ENCODE results near the gene HK2.

DNA sequence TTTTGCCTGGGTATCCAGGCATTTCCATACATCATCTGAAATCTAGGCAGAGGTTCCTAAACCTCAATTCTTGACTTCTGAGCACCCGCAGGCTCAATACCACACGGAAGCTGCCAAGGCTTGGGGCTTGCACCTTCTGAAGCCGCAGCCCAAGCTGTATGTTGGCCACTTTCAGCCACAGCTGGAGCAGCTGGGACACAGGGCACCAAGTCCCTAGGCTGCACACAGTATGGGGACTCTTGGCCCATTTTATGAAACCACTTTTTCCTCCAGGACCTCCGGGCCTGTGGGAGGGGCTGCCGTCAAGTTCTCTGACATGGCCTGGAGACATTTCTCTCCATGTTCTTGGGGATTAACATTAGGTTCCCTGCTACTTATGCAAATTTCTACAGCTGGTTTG lies 72.5 kb downstream of the HK2 start:
- TF ChIP-seq KDM5A (IDR thresholded peaks at IDR 0.05) (no peak), CEBPB (IDR thresholded peaks at IDR 0.05) (no peak), RAD21 (conservative IDR thresholded peaks at IDR 0.05 in 1 of 2, IDR thresholded peaks at IDR 0.05 in 1 of 2) (no peak), MAFK (IDR thresholded peaks at IDR 0.05; ENCODE audit: partially characterized antibody) (no peak)
- TF ChIP-seq, protein P1, sequence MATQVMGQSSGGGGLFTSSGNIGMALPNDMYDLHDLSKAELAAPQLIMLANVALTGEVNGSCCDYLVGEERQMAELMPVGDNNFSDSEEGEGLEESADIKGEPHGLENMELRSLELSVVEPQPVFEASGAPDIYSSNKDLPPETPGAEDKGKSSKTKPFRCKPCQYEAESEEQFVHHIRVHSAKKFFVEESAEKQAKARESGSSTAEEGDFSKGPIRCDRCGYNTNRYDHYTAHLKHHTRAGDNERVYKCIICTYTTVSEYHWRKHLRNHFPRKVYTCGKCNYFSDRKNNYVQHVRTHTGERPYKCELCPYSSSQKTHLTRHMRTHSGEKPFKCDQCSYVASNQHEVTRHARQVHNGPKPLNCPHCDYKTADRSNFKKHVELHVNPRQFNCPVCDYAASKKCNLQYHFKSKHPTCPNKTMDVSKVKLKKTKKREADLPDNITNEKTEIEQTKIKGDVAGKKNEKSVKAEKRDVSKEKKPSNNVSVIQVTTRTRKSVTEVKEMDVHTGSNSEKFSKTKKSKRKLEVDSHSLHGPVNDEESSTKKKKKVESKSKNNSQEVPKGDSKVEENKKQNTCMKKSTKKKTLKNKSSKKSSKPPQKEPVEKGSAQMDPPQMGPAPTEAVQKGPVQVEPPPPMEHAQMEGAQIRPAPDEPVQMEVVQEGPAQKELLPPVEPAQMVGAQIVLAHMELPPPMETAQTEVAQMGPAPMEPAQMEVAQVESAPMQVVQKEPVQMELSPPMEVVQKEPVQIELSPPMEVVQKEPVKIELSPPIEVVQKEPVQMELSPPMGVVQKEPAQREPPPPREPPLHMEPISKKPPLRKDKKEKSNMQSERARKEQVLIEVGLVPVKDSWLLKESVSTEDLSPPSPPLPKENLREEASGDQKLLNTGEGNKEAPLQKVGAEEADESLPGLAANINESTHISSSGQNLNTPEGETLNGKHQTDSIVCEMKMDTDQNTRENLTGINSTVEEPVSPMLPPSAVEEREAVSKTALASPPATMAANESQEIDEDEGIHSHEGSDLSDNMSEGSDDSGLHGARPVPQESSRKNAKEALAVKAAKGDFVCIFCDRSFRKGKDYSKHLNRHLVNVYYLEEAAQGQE (IDR thresholded peaks at IDR 0.05) = no peak
- TF ChIP-seq, protein P2, sequence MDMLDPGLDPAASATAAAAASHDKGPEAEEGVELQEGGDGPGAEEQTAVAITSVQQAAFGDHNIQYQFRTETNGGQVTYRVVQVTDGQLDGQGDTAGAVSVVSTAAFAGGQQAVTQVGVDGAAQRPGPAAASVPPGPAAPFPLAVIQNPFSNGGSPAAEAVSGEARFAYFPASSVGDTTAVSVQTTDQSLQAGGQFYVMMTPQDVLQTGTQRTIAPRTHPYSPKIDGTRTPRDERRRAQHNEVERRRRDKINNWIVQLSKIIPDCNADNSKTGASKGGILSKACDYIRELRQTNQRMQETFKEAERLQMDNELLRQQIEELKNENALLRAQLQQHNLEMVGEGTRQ (IDR thresholded peaks at IDR 0.05) = no peak
- TF ChIP-seq, protein P3, sequence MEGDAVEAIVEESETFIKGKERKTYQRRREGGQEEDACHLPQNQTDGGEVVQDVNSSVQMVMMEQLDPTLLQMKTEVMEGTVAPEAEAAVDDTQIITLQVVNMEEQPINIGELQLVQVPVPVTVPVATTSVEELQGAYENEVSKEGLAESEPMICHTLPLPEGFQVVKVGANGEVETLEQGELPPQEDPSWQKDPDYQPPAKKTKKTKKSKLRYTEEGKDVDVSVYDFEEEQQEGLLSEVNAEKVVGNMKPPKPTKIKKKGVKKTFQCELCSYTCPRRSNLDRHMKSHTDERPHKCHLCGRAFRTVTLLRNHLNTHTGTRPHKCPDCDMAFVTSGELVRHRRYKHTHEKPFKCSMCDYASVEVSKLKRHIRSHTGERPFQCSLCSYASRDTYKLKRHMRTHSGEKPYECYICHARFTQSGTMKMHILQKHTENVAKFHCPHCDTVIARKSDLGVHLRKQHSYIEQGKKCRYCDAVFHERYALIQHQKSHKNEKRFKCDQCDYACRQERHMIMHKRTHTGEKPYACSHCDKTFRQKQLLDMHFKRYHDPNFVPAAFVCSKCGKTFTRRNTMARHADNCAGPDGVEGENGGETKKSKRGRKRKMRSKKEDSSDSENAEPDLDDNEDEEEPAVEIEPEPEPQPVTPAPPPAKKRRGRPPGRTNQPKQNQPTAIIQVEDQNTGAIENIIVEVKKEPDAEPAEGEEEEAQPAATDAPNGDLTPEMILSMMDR (IDR thresholded peaks at IDR 0.05) = no peak

All from A549 (cell line).